Effector memory CD8-positive, alpha-beta T cell (primary cell): Measurements from ENCODE around the gene SPHKAP.
"Not testable (repeated sequence)": the region's sequence is repeated elsewhere in the genome, so short reads cannot be mapped to it uniquely, and the experiment has no call there.

Experiments used
- ATAC-seq: fragments of 150-1000 bp; cut with Tn5 transposase; replicated peaks from 2 replicates; pipeline ENCODE4 v1.10.0; 2021; ENCODE audit warnings: mild to moderate bottlenecking, moderate library complexity
- DNase-seq, 3 experiments: peaks; one replicate each; pipeline ENCODE4 v3.0.0; 2021
- H3K27ac Mint-ChIP-seq, 2 donors: one replicate each; pipeline ENCODE4 v1.8.0; 2022; ENCODE audit warnings: mild to moderate bottlenecking in 2 of 2, mixed read lengths in 2 of 2, moderate library complexity in 2 of 2
- H3K27me3 Mint-ChIP-seq, 2 donors: one replicate each; pipeline ENCODE4 v1.8.0; 2022; ENCODE audit warnings: mixed read lengths in 2 of 2
- H3K36me3 Mint-ChIP-seq: one replicate; pipeline ENCODE4 v1.8.0; 2022; ENCODE audit warnings: mild to moderate bottlenecking, moderate library complexity, mixed read lengths; ENCODE audit not compliant: insufficient read depth
- H3K4me1 Mint-ChIP-seq, 2 donors: one replicate each; pipeline ENCODE4 v1.8.0; 2022; ENCODE audit warnings: low read depth in 2 of 2, mixed read lengths in 2 of 2
- H3K4me3 Mint-ChIP-seq, 2 donors: one replicate each; pipeline ENCODE4 v1.8.0; 2022; ENCODE audit warnings: mild to moderate bottlenecking in 2 of 2, mixed read lengths in 2 of 2, moderate library complexity in 2 of 2
- H3K9me3 Mint-ChIP-seq, 2 donors: one replicate each; pipeline ENCODE4 v1.8.0; 2022; ENCODE audit warnings: mixed read lengths in 2 of 2

Gene SPHKAP

DNA sequence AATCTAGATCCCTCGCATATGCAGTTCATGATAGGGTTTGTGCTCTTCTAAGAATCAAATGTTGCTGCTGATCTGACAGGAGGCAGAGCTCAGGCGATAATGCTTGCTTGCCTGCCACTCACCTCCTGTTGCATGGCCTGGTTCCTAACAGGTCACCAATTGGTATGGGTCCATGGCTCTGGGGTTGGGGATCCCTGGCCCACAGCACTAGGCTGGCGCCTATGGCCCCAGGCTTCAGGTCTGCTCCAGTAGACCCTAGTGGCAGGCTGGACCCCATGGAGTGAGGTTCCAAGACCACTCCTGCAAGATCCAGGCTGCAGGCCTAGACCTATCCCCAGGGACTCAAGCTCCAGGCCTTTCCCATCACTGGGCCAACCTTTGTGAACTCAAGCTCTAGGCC, 102.3 kb downstream of the SPHKAP start:
- Mint-ChIP-seq H3K4me3 (no peak overlapping the region), H3K27me3 (no peaks in the 10 kb centered on the region), H3K9me3 (peaks cover 0 to 12% of the 10 kb centered on the region in 2 donors), H3K36me3 (no peaks in the 10 kb centered on the region), H3K27ac (no peak overlapping the region), H3K4me1 (no peaks in the 10 kb centered on the region)
- DNase-seq (no peak), ATAC-seq (no peak)

DNA sequence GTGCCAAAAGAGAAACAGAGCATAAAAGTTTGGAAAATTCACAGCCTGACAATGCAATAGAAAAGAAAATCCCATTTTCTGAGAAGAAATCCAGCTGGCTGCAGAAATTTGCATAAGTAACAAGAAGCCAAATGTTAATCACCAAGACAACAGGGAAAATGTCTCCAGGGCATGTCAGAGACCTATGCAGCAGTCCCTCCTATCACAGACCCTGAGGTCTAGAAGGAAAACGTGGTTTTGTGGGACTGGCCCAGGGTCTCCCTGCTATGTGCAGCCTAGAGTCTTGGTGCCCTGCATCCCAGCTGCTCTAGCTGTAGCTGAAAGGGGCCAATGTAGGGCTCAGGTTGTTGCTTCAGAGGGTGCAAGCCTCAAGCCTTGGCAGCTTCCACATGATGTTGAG, 104.8 kb downstream of the SPHKAP start:
- not testable (repeated sequence) for DNase-seq, H3K27ac Mint-ChIP-seq, H3K36me3 Mint-ChIP-seq, ATAC-seq, H3K4me1 Mint-ChIP-seq, H3K27me3 Mint-ChIP-seq, H3K4me3 Mint-ChIP-seq
- peaks cover 0 to 12% of the 10 kb centered on the region in 2 donors for H3K9me3 Mint-ChIP-seq

DNA sequence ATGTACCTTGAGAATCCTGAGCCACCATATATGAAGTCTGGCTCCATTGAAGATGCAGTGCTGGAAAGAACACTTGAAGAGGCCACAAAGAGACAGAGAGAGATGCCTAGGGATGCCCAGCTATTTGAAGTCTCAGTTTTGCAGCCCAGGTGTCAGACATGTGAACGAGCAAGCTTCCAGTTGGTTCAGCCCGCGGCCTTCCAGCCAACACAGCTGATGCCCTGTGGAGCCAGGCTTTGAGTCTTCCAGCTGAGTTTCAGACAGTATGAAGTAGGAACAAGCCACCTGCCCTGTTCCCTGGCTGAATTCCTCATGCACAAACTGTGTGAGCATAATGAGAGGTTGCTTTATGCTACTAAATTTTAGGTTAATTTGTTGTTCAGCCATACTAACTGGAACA, 108.8 kb downstream of the SPHKAP start:
- no peak for DNase-seq

DNA sequence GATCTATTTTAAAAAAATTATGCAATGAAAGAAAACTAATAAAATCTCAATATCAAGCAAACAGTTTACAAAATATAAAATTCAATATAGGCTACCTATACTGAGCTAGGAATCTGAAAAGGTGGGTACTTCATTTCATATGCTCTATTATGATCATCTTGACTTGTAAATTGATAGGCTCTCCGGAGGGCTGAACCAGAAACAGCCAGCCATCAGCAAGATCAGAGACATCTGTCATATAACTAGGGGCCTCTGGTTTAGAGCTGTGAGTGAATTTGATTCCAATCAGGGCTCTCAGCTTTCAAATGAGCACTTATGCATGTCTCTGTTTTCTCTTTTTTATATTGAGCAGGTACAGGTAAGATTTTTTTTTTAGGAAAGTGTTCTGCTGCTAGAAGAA, 114.2 kb downstream of the SPHKAP start:
- H3K9me3 Mint-ChIP-seq, result no peaks in the 10 kb centered on the region
- DNase-seq (no peak), ATAC-seq (no peak)
- no peaks in the 10 kb centered on the region for H3K36me3 Mint-ChIP-seq
- H3K27ac Mint-ChIP-seq, result no peak overlapping the region
- H3K27me3 Mint-ChIP-seq, result no peaks in the 10 kb centered on the region
- H3K4me3 Mint-ChIP-seq, result no peak overlapping the region
- H3K4me1 Mint-ChIP-seq, result no peaks in the 10 kb centered on the region

More for the DNA sequence above, 108.8 kb downstream of the SPHKAP start:
- H3K9me3 Mint-ChIP-seq, result peaks cover 0 to 7% of the 10 kb centered on the region in 2 donors
- no peak overlapping the region for H3K27ac Mint-ChIP-seq
- H3K4me3 Mint-ChIP-seq, result no peak overlapping the region
- H3K27me3 Mint-ChIP-seq, result no peaks in the 10 kb centered on the region
- no peaks in the 10 kb centered on the region for H3K4me1 Mint-ChIP-seq
- no peak for ATAC-seq
- peaks cover 2% of the 10 kb centered on the region for H3K36me3 Mint-ChIP-seq

DNA sequence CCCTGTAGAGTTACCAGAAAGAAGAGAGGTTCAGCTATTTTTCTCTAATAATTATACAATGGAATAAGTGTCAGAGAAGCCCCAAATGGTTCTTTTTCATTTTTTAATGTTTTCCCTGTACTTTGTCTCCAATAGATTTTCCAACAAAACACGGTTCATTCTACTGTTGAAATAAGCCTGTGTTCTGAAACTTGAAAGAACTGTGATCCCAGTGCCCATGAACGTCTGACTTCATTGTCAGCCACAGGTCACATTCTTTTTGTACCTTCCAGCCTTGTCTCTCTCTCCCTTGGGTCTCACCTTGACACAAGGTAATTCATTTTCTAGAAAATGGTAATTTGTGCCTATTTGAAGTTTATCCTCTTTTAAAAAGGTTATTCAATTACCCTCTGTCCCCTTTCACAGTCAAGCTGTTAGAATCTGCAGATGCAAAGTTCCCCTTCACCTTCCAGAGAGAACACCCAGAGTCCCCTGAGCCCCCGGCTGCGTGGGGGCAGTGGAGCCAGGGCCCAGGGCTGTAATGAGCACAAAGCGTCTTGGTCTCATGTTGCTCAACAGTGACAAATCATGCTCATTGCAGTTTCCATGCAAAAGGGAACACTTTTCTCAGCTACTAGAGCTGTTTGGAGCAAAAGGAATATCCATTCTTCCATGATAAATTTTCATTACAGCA, 115.2 kb downstream of the SPHKAP start:
- no peaks in the 10 kb centered on the region for H3K27me3 Mint-ChIP-seq
- H3K4me1 Mint-ChIP-seq, result no peaks in the 10 kb centered on the region
- no peak for ATAC-seq
- no peaks in the 10 kb centered on the region for H3K9me3 Mint-ChIP-seq
- no peak overlapping the region for H3K27ac Mint-ChIP-seq
- no peaks in the 10 kb centered on the region for H3K36me3 Mint-ChIP-seq
- H3K4me3 Mint-ChIP-seq, result no peak overlapping the region
- DNase-seq, result no peak

DNA sequence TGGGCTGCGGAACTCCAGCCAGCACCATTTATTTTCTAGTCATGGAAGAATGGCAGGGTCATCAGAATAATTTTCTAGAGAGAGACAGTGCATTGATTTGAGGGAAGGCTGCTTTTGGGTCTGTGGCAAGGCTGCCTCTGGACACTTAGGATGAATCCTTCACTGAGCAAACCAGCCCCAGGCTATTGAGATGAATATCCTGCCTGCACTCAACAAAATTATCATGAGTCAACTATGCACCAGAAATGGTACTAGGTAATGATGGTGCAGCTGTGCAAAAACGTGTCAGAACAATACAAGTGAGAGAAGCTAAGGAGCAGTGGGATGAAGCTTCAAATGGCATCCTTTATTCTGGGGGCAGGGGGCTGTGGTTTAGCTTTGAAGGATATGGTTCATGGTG, 115.8 kb downstream of the SPHKAP start:
- no peak overlapping the region for H3K27ac Mint-ChIP-seq
- ATAC-seq, result no peak
- DNase-seq, result no peak
- no peaks in the 10 kb centered on the region for H3K4me1 Mint-ChIP-seq
- H3K9me3 Mint-ChIP-seq, result peaks cover 0 to 1% of the 10 kb centered on the region in 2 donors
- no peak overlapping the region for H3K4me3 Mint-ChIP-seq
- H3K27me3 Mint-ChIP-seq, result no peaks in the 10 kb centered on the region
- H3K36me3 Mint-ChIP-seq, result no peaks in the 10 kb centered on the region

DNA sequence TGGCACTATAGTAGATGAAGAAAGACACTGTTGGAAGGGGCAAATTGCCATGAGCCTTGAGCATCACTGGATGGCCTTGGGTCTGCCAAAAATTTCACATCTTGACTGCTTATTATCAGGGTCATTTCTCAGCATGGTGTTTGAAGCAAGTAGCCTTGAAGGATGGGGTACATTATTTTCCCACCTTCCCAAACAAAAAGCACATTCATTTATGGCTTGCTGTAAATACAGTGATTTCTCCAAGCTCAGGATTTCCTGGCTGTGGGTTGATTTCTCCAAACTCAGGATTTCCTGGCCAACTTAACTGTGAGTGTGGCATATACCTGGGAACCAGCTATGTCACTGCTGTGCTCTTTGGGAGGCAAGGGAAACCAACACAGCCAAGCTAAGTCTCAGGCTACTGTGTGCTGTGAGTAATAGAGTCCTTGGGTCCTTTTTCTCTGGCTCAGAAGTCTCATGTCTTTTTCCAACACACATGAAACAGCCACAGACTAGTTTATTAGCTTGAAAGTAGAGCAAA, 116.6 kb downstream of the SPHKAP start:
- no peak for ATAC-seq
- Mint-ChIP-seq H3K4me3 (no peak overlapping the region), H3K36me3 (no peaks in the 10 kb centered on the region), H3K27ac (no peak overlapping the region), H3K4me1 (no peaks in the 10 kb centered on the region), H3K27me3 (no peaks in the 10 kb centered on the region), H3K9me3 (peaks cover 0 to 1% of the 10 kb centered on the region in 2 donors)
- no peak for DNase-seq

DNA sequence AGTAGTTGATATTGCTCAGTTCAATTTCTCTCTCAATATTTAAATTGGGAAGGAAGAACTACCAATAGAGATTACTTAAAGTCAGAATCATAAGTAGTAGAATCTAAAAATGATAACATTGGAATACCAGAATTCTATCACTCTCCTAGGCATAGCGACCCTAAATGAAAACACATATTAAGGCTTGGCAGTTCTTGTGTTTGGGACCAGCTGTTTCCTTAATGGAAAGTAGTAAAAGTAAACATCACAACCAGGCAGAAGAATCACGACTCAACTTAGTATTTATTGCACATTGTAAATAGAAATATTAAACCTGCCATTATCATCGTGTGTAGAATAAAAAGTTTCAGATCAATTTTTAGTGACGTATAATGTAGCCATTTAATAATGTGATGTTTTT, 117.5 kb downstream of the SPHKAP start:
- Mint-ChIP-seq H3K4me3 (no peak overlapping the region), H3K27ac (no peak overlapping the region), H3K4me1 (no peaks in the 10 kb centered on the region), H3K9me3 (peaks cover 2% of the 10 kb centered on the region in 2 donors), H3K27me3 (no peaks in the 10 kb centered on the region), H3K36me3 (no peaks in the 10 kb centered on the region)
- DNase-seq, result no peak
- no peak for ATAC-seq

DNA sequence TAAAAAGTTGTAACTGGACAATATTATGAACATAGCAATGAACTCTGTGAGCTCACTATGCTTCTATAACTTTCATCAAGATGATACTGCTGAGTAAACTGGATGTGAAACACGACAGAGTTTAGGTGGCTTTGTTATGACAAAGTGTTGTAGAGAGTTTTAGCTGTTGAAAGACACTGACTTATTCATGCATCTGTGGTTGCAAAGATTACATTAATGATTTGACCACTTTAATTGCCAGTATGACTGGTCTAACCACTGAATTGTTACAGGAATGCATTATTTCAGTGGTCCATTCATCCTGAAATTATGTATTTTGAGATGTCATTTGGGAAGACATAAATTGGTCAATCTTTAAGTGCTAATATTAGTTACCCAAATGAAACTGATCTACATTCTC, 117.9 kb downstream of the SPHKAP start:
- no peak overlapping the region for H3K27ac Mint-ChIP-seq
- DNase-seq, result no peak
- H3K9me3 Mint-ChIP-seq, result peaks cover 5 to 6% of the 10 kb centered on the region in 2 donors
- no peaks in the 10 kb centered on the region for H3K4me1 Mint-ChIP-seq
- H3K4me3 Mint-ChIP-seq, result no peak overlapping the region
- no peaks in the 10 kb centered on the region for H3K27me3 Mint-ChIP-seq
- H3K36me3 Mint-ChIP-seq, result no peaks in the 10 kb centered on the region
- no peak for ATAC-seq

DNA sequence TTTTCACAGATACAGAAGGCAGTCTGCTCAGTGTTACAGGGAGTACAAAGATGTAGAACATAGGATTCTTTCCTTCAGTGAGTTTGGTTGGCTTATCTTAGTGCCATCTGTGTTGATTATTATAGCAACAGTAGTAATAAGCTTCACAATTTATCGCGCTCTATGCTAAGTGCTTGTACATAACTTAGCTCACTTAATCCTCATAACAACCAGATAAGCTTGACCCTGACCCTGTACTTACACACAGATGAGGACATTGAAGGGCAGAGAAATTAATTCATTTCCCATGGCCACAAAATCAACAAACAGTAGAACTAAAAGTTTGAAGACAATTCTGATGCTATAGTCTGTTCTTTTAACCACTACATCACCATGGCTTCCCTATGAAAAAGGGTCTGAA, 121.8 kb downstream of the SPHKAP start:
- Mint-ChIP-seq H3K4me1 (no peaks in the 10 kb centered on the region), H3K27me3 (no peaks in the 10 kb centered on the region), H3K36me3 (no peaks in the 10 kb centered on the region), H3K27ac (no peak overlapping the region), H3K4me3 (no peak overlapping the region), H3K9me3 (peaks cover 8 to 13% of the 10 kb centered on the region in 2 donors)
- ATAC-seq (no peak), DNase-seq (no peak)

DNA sequence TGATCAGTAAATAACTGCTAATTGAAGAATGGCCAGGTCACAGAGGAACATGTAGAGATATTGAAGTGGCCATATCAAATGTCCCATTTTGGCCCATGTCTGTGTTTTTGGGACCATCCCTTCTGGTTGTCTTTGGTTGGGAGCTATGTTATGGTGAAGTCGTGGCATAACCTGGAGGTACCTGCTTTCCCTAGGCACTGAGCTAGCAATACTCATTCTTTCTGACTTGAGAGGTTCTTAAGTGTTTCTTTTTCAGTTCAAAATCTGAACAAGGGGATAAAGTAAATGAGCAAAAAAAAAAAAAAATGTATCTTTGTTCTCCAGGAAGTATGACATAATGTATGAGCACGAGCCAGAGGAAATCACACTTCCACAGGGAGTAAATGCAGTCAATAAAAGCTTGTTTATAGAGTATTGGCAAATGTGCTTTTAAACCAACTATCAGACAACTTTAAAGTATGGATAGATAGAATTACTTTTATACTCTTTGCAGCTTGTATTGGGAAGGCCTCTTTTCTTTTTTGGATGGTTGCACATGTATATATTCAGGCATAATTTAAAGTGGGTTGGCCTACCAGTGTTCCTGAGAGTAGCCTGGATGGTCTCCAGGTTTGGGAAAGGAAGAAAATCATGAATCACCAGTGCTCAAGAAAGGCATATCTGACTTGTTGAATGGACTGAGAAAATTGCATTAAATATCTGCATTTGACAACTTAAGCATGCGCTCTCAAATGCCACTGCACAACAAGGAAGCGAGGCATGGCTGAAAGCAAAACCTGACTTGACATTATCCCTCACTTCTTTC, 125.0 kb downstream of the SPHKAP start:
- DNase-seq (no peak), ATAC-seq (no peak)
- no peaks in the 10 kb centered on the region for H3K27me3 Mint-ChIP-seq
- no peaks in the 10 kb centered on the region for H3K4me1 Mint-ChIP-seq
- H3K36me3 Mint-ChIP-seq, result no peaks in the 10 kb centered on the region
- peaks cover 8 to 13% of the 10 kb centered on the region in 2 donors for H3K9me3 Mint-ChIP-seq
- H3K4me3 Mint-ChIP-seq, result no peak overlapping the region
- no peak overlapping the region for H3K27ac Mint-ChIP-seq

DNA sequence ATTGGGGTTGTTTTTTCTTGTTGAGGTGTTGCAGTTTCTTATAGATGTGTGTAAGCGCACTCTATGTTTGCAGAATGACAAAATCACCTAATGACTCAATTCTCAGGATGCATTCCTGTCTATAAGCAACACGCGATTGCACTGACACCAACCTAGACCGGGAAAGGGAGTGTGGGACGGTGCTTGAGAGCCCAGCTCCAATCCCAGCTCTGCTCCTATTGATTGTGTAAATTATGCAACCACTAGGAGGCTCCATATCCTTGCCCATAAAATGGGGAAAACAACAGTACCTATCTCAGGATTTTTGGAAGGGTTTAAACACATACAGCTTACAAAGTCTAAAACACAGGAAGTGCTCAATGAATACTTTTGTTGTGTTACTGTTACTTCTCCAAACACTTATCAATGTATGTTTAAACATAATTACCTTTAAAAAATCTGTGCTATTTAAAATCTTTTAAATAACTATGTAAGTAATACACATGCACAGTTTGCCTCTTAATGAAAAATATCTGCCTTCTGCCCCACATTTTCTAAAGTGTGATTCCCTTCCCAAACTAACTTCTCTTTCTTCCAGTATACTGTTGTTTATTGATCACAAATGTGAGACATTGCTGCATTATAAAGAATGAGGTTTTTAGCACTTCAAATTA, 132.5 kb downstream of the SPHKAP start:
- ATAC-seq, result no peak
- no peaks in the 10 kb centered on the region for H3K9me3 Mint-ChIP-seq
- no peaks in the 10 kb centered on the region for H3K27me3 Mint-ChIP-seq
- H3K36me3 Mint-ChIP-seq, result peaks cover 6% of the 10 kb centered on the region
- H3K27ac Mint-ChIP-seq, result no peak overlapping the region
- H3K4me1 Mint-ChIP-seq, result no peaks in the 10 kb centered on the region
- no peak overlapping the region for H3K4me3 Mint-ChIP-seq
- no peak for DNase-seq

DNA sequence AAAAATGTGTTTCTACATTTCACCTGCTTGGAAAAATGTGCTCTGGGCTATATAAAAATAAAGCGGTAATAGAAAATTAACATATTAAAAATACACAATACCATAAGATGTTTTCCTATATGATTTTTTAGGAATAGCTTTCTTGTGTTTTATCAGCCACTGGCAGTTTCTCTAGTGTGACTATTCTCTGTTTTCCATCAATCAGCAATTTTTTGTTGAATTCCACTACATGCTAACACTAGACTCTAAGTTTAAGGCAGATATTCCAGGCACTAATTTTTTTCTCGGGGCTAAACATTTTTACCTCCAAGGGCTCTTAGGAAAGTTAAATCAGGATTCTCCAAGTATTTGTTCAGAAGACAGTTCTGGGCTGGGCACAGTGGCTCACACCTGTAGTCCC, 140.5 kb downstream of the SPHKAP start:
- no peak overlapping the region for H3K4me3 Mint-ChIP-seq
- DNase-seq (no peak), ATAC-seq (no peak)
- H3K36me3 Mint-ChIP-seq, result peaks cover under 1% of the 10 kb centered on the region
- H3K27me3 Mint-ChIP-seq, result no peaks in the 10 kb centered on the region
- peaks cover 5 to 6% of the 10 kb centered on the region in 2 donors for H3K9me3 Mint-ChIP-seq
- no peaks in the 10 kb centered on the region for H3K4me1 Mint-ChIP-seq
- no peak overlapping the region for H3K27ac Mint-ChIP-seq
